Activated CD8-positive, alpha-beta T cell treated with anti-CD3 and anti-CD28 coated beads for 36 hours (primary cell): ENCODE data around the gene CHERP. TPM values are rescaled to one million over a fixed set of nuclear protein-coding genes. Genes with fewer than 3 reads are reported as not detected.
"Not testable (repeated sequence)": the region's sequence is repeated elsewhere in the genome, so short reads cannot be mapped to it uniquely, and the experiment has no call there.

Source experiments
- ATAC-seq: fragments of 200-7000 bp; cut with Tn5 transposase; one replicate; pipeline ENCODE4 v1.10.0; 2021; ENCODE audit warnings: mild to moderate bottlenecking, moderate library complexity
- CTCF ChIA-PET: fragments of 350-600 bp; sonication (Branson Sonifier 250); formaldehyde crosslinking; loops from one replicate; lab custom pipeline; 2021; ENCODE audit warnings: antibody characterized with exemption; lab: Charles Lee
- POLR2A ChIA-PET: fragments of 350-600 bp; sonication (Branson Sonifier 250); formaldehyde crosslinking; loops from one replicate; lab custom pipeline; 2021; ENCODE audit warnings: antibody characterized with exemption; lab: Charles Lee
- DNase-seq: peaks from one replicate; pipeline ENCODE4 v3.0.0-alpha.2; 2020
- H3K27ac Mint-ChIP-seq: one replicate; pipeline ENCODE4 v1.8.0; 2021; ENCODE audit warnings: mild to moderate bottlenecking, mixed read lengths
- H3K27me3 Mint-ChIP-seq: one replicate; pipeline ENCODE4 v1.8.0; 2021; ENCODE audit warnings: mixed read lengths
- H3K36me3 Mint-ChIP-seq: one replicate; pipeline ENCODE4 v1.8.0; 2021; ENCODE audit warnings: low read depth, mixed read lengths
- H3K4me1 Mint-ChIP-seq: one replicate; pipeline ENCODE4 v1.8.0; 2021; ENCODE audit warnings: low read depth, mixed read lengths
- H3K4me3 Mint-ChIP-seq: one replicate; pipeline ENCODE4 v1.8.0; 2021; ENCODE audit warnings: mild to moderate bottlenecking, moderate library complexity, mixed read lengths
- H3K9me3 Mint-ChIP-seq: one replicate; pipeline ENCODE4 v1.8.0; 2021; ENCODE audit warnings: mixed read lengths
- CTCF ChIP-seq: fragments of 200-600 bp; IDR thresholded peaks from one replicate; pipeline ENCODE4 v1.8.0; 2022; ENCODE audit warnings: antibody characterized with exemption, mild to moderate bottlenecking
- intact Hi-C: fragments of 100-400 bp; cut with micrococcal nuclease; formaldehyde crosslinking; loops from one replicate; pipeline ENCODE4 v1.10.0; 2022
- total RNA-seq, 2 experiments: library from RNA; stranded (reverse); gene quantifications; one replicate each; pipeline ENCODE4 v1.2.3, GENCODE V29; 2021

Gene CHERP
- total RNA-seq, 2 experiments from 2014 or later: 57.5 to 59.6 TPM

- H3K4me3 Mint-ChIP-seq: no peak overlapping the region
- H3K27me3 Mint-ChIP-seq: no peaks in the 10 kb centered on the region
- H3K27ac Mint-ChIP-seq: no peak overlapping the region
- no peak for ATAC-seq
- H3K9me3 Mint-ChIP-seq: peaks cover 2% of the 10 kb centered on the region
- CTCF ChIA-PET: no interaction called here
- peaks cover 8% of the 10 kb centered on the region for H3K4me1 Mint-ChIP-seq
- POLR2A ChIA-PET: interaction anchor here (0.6 to 1.5 kb wide), 5 partner anchors 11 to 30 kb away, joined by 3 to 4 read pairs (median 3); no protein-coding TSS in a partner anchor
- no peak for TF ChIP-seq CTCF
- peaks cover 57% of the 10 kb centered on the region for H3K36me3 Mint-ChIP-seq
- no peak for DNase-seq
- intact Hi-C loops: no loop called here
These were observed 19.1 kb upstream of the CHERP start for GRCh38 chr19:16561382-16561781.

GRCh38 chr19:16559780-16560276 lies 17.6 kb upstream of the CHERP start:
- no peak overlapping the region for H3K27ac Mint-ChIP-seq
- H3K4me1 Mint-ChIP-seq: peaks cover under 1% of the 10 kb centered on the region
- H3K27me3 Mint-ChIP-seq: no peaks in the 10 kb centered on the region
- ChIA-PET CTCF (no interaction called here), POLR2A (interaction anchor here (0.7 kb wide), 1 partner anchor 14 kb away, joined by 3 read pairs; no protein-coding TSS in a partner anchor)
- intact Hi-C loops: no loop called here
- no peak for ATAC-seq
- no peaks in the 10 kb centered on the region for H3K9me3 Mint-ChIP-seq
- H3K4me3 Mint-ChIP-seq: no peak overlapping the region
- DNase-seq: no peak
- H3K36me3 Mint-ChIP-seq: peaks cover 53% of the 10 kb centered on the region
- no peak for TF ChIP-seq CTCF

- ChIA-PET POLR2A (no interaction called here), CTCF (interaction anchor here (0.6 kb wide), 1 partner anchor 519 kb away, joined by 3 read pairs; no protein-coding TSS in a partner anchor)
- Mint-ChIP-seq H3K4me1 (peaks cover 4% of the 10 kb centered on the region), H3K27me3 (no peaks in the 10 kb centered on the region), H3K4me3 (no peak overlapping the region), H3K36me3 (peaks cover 30% of the 10 kb centered on the region), H3K9me3 (no peaks in the 10 kb centered on the region), H3K27ac (no peak overlapping the region)
- DNase-seq: no peak
- ATAC-seq: no peak
- intact Hi-C loops: no loop called here
- no peak for TF ChIP-seq CTCF
These were observed 12.5 kb upstream of the CHERP start for GRCh38 chr19:16554776-16555175.

GRCh38 chr19:16551902-16552301 lies 9.7 kb upstream of the CHERP start:
- POLR2A ChIA-PET: interaction anchor here (1.1 to 2.0 kb wide), 2 partner anchors 11 to 33 kb away, joined by 3 to 5 read pairs; no protein-coding TSS in a partner anchor
- H3K27me3 Mint-ChIP-seq, H3K4me3 Mint-ChIP-seq, H3K9me3 Mint-ChIP-seq, ATAC-seq, H3K4me1 Mint-ChIP-seq, H3K27ac Mint-ChIP-seq, DNase-seq, CTCF ChIA-PET, intact Hi-C loops: not testable (repeated sequence)
- peaks cover 21% of the 10 kb centered on the region for H3K36me3 Mint-ChIP-seq

GRCh38 chr19:16548956-16549355 lies 6.7 kb upstream of the CHERP start:
- no peaks in the 10 kb centered on the region for H3K27me3 Mint-ChIP-seq
- ChIA-PET CTCF (no interaction called here), POLR2A (interaction anchor here (1.1 kb wide), 1 partner anchor 14 kb away, joined by 3 read pairs; no protein-coding TSS in a partner anchor)
- peaks cover 18% of the 10 kb centered on the region for H3K4me1 Mint-ChIP-seq
- ATAC-seq (no peak), DNase-seq (no peak)
- intact Hi-C loops: no loop called here
- no peaks in the 10 kb centered on the region for H3K9me3 Mint-ChIP-seq
- H3K27ac Mint-ChIP-seq: no peak overlapping the region
- H3K4me3 Mint-ChIP-seq: no peak overlapping the region
- no peak for TF ChIP-seq CTCF
- peaks cover 18% of the 10 kb centered on the region for H3K36me3 Mint-ChIP-seq
